ENCODE data around the gene RFX2. TPM values are rescaled to one million over a fixed set of nuclear protein-coding genes. Genes with fewer than 3 reads are reported as not detected.
"Not testable (repeated sequence)": the region's sequence is repeated elsewhere in the genome, so short reads cannot be mapped to it uniquely, and the experiment has no call there.

RFX2 gene
- total RNA-seq, 2 donors from 2014 or later: 20.7 to 21.7 TPM

DNA sequence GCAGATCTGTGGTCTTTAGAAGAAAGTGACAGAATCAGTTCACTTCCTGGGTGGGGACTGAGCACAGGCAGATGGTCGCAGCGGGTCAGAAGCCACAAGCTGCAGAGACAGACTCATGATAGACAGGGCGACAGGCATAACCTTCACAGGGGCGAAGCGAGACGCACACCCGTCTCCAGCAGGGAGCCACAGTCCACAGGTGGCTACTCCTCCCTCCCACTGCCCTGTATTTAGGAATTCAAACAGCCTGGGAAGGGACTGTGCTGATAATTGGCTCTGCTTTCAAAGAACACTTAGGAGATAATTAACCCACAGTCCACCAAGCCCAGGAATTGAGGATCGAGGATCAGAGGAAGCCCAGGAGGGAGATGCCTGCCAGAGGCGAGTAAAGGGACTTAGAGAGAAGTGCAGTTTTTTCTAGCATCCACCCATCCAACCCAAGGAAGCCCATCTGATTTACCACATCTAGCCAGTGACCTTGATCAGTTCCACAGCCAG lies 23.2 kb downstream of the RFX2 start:
- intact Hi-C loops (cut with DNase I): no loop called here
- no peak for DNase-seq (ENCODE audit: low spot score)

DNA sequence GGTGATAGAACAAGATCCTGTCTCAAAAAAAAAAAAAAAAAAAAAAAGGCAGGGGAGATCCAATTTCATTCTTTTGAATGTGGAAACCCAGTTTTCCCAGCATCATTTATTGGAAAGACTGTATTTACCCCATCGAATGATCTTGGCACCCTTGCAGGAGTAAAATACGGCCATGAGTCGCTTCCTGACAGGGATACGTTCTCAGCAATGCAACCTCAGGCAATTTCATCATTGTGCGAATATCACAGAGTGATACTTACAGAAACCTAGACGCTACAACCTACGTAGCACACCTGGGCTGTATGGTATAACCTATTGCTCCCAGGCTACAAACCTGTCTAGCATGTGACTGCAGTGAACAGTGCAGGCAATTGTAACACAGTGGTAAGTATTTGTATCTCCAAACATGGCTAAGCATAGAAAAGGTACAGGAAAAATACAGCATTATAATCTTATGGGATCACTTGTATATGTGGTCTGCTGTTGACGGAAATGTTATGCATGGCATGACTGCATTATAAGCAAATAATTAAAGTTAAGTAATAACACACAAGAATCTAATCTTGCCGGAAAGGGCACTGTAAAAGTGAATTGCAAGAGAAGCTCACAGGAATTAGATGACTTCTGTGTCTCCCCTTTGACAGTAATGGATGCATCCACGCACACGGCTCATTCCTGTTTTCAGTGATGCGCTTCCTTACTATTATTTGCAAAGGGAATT lies 24.1 kb downstream of the RFX2 start:
- DNase-seq (ENCODE audit: low spot score): no peak
- intact Hi-C loops (cut with DNase I): no loop called here

DNA sequence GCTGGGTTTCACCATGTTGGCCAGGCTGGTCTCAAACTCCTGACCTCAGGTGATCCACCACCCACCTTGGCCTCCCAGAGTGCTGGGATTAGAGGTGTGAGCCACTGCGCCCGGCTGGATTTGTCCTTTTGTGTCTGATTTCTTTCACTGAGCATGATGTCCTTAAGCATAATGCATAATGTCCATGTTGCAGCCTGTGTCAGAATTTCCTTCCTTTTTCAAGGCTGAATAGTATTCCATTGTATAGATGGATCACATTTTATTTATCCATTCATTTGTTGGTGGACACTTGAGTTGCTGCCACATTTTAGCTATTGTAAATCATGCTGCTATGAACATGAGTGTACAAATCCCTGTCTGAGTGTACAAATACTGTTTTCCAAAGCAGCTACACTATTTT lies 25.5 kb downstream of the RFX2 start:
- DNase-seq (ENCODE audit: low spot score): no peak
- intact Hi-C loops (cut with DNase I): no loop called here

DNA sequence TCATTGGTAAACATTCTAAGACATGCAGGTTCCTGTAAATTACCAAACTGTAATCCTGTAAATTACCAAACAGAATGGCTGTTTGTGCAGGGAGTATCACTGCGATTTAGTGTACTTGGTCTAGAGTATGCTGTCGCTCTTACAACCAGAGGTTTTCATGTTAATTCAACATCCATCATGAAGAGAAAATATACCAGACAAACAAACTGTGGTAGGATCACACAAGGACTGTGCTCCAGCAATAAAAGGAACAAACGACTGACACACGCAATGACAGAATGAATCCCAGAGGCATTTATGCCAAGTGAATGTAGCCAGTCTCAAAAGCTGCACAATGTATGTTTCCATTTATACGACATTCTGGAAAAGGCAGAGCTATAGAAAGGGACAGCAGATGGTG lies 31.2 kb downstream of the RFX2 start:
- no peak for DNase-seq (ENCODE audit: low spot score)
- intact Hi-C loops (cut with DNase I): no loop called here

DNA sequence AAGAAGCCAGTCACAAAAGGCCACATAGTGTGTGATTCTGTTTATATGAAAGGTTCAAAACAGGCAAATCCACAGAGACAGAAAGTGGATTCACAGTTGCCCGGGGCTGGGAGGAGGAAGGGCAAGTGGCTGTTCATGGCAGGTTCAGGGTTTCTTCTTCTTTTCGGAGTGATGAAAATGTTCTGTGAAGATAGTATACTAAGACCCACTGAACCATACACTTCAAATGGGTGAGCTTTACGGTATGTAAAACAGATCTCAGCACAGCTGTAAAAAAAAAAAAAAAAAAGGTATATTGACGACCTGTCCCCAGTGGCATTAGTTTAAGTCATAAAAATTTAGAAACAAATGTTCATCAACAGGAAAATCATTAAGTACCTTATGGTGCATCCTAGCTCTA lies 32.2 kb downstream of the RFX2 start:
- DNase-seq (ENCODE audit: low spot score): no peak
- intact Hi-C loops (cut with DNase I): no loop called here

DNA sequence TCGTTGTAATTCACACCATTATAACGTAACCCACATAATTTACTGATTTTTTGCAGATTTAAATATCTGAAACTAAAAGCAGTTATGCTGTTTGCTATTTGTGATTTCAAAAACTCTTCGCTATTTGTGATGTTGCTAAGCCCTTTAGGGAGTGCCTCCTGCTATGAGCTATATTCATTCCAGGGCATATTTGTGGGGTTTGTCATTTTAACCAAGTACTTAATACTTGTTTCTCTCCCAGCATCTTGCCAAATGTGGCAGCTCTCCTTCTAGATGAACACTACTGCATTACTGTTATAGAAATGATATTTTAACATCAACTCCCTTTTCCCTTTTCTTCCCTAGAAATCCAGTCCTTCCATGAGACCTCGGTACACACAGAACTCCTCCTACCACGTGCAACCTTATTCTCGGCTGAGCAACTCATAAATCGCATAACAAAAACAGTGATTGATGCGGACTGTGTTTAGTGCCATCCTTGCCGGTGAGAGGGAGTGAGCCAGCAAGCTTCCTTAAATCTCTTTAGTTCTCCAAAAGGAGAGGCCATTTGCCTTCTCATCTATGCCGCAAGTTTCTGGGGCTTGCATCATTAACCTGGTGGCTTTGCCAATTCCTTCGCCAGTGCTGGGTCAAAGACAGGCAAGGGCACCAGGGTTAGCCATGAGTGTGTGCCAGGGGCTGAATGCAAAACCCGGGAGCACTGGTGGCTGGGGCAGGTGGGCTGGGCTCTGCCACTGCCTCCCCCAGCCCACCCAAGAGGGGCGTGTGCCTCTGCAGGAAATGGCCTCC lies 33.4 kb downstream of the RFX2 start:
- peak; percentile 82 for DNase-seq (ENCODE audit: low spot score)
- intact Hi-C loops (cut with DNase I): no loop called here

DNA sequence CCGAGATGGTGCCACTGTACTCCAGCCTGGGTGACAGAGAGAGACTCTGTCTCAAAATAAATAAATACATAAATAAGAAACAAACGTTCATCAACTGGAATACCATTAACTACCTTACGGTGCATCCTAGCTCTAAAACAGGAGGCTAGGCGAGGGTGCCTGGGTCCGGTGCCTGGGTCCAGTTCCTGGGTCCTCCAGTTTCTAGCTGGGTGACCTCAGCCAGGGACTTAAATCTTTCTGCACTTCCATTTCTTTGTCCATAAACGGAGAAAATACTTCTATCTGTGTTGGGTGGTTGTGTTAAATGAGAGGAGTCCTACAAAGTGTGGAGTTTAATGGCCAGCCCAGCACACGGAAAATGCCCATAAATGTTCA lies 34.0 kb downstream of the RFX2 start:
- intact Hi-C loops (cut with DNase I): no loop called here

DNA sequence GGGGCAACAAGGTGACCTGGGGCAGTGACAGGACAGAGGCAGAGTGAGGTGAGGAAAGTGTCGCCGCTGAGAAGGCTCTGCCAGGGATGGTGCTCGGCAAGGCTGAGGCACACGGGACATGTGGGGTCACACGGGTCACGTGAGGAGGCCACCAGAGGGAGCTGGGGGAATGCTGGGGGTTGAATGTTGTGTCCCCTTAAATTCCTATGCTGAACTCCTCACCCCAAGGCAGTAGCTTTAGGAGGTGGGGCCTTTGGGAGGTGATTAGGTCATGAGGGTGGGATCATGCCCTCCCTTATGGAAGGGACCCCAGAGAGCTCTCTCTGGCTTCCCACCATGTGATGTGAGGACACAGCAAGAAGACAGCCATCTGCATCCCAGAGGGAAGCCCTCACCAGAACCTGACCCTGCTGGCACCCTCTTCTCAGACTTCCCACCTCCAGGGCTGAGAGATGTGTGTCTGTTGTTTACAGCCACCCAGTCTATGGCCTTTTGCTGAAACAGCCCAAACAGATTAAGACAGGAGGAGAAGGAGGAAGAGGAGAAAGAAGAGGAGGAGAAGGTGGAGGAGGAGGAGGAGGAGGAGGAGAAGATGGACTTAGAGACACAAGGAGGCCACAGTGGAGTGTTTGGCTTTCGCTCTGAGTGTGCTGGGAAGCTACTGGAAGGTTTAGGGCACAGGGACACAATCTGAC lies 35.4 kb downstream of the RFX2 start:
- peak; percentile 67 for DNase-seq (ENCODE audit: low spot score)
- intact Hi-C loops (cut with DNase I): no loop called here

More for the DNA sequence above, 34.0 kb downstream of the RFX2 start:
- DNase-seq (ENCODE audit: low spot score): peak; percentile 49

DNA sequence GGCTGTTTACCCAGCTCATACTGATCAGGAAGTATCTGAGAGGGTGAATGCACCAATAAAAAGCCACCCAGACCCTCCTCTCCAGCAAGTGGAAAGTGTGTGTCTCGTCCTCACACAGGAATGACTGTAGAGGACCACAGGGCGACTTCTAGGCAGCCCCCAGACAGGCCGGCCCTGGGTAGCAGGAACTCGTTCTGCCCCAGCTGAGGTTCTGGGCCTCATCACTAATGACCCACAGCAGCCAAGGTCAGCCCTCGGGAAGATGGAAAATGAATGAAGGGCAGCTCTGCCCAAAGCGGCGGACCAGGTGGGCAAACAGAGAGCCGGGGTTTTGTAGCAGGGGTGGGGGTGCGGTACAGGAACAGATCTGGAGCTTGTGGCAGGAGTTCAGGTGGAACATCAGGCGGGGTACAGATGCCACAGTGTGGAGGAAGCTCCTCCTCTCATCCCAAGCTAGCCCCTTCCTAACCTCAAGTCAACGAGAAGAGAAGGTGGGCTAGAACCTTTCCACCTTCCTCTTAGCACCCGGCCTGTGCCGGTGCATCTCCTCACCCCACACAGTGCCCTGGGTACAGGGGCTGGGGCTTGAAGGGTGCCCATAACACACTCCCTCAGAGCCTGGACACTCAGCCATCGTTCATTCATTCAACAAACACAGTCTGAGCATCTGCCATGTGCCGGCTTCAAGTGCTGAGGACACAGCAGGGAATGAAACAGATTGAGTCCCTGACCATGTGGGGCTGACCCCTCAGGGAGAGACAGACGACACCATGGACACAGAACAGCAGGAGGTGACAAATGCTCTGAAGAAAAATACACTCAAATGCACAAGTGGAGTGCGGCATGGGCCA lies 36.2 kb downstream of the RFX2 start:
- intact Hi-C loops (cut with DNase I): no loop called here
- DNase-seq (ENCODE audit: low spot score): peak; percentile 38

DNA sequence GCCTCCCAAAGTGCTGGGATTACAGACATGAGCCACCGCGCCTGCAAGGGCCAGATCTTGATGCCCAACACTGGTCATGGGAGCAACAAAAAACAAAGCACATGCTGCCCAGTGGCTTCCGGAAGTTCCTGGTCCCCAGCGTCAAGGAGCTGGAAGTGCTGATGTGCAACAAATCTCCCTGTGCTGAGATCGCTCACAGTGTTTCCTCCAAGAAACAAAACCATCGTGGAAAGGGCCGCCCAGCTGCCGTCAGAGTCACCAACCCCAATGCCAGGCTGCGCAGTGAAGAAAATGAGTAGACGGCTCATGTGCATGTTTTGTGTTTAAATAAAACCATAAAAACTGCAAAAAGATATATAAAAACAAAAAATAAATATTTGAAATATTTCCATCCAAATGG lies 37.1 kb downstream of the RFX2 start:
- intact Hi-C loops (cut with DNase I): not testable (repeated sequence)
- DNase-seq (ENCODE audit: low spot score): peak; percentile 69

DNA sequence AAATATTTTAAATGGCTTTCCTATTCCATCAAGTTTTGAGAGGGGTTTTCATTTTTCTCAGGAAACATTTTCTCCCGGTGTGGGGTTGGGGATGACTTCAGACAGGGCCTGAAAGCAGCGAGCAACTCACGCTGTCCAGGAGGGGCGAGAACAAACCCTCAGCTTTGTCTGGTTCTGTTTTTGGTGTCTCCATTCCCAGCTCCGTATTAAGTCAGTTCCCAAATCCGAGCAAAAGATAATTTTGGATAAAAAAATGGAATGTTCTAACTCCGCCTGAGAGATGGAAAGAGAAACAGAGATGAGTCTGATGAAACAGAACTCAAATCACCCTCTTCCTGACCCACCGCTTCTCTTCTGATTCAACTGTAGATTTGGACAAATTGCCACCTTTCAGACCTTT lies 38.4 kb downstream of the RFX2 start:
- peak; percentile 4 for DNase-seq (ENCODE audit: low spot score)
- intact Hi-C loops (cut with DNase I): no loop called here

DNA sequence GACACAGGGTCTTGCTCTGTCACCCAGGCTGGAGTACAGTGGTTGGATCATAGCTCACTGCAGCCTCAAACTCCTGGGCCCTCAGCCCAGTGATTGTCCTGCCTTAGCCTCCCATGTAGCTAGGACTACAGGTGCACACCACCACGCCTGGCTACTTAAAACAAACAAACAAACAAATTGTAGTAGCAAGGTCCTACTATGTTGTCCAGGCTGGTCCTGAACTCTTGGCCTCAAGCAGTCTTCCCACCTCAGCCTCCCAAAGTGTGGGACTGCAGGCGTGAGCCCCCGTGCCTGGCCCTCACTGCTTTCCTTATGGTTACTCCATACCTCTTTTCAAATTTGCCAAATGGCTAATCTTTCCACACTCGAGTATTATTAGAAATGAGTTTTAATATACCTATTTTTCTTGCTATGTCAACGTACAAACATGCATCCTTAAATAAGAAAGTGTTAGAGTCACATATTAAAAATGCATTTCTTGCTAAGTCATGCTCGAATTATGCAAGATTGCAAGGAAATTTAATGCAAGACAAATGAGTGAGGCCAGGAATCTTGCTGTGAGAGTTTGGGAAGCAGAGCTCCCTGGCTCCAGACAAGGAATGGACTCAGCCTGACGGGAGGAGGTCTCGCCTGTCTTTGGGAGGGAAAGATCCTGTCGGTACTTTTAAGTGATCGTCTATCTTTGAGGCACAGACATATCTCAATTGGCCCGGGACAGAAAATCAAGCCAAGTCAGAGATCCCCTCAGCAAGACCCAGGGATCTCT lies 39.4 kb downstream of the RFX2 start:
- DNase-seq (ENCODE audit: low spot score): peak; percentile 79

DNA sequence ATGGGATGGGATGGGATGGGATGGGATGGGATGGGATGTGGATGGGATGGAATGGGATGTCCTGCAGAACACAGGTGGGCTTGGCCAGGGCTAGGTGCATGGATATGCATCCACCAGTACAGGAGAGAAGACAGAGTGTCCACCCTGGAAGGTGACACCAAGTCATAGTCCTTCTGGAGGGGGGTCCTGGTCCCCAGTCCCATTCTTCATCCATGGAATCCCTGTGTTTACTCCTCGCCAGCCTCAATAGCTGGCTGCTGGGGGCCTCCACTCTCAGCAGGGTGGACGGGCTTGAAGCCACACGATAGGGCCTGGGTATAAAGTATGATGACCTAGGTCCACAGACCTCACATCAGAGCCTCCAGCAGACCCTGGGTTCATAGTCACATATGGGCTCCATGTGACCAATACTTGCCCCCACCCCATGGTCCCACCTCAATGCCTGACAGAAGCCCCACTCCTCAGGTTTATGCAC lies 40.1 kb downstream of the RFX2 start:
- intact Hi-C loops (cut with DNase I): no loop called here
- peak; percentile 42 for DNase-seq (ENCODE audit: low spot score)

More for the DNA sequence above, 39.4 kb downstream of the RFX2 start:
- intact Hi-C loops (cut with DNase I): no loop called here

DNA sequence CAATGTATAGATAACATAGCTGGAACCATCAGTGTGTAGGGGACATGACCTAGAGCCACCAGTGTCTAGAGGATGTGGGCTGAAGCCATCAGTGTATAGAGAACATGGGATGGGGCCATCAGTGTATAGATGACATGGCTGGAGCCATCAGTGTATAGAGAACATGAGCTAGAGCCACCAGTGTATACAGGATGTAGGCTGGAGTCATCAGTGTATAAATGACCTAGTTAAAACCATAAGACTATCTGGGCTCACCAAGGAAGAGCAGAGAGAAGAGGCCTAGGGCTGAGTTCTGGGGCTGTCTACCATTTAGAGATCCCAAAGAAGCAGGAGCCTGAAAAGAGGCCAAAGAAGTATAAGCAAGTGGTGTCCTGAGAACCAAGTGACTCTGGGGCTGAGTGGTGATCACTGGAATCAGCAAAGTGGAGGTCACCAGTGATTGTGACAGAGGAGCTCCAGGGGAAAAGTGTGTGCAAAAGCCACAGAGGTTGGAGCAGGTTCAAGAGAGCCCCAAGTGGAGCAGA lies 41.0 kb downstream of the RFX2 start:
- DNase-seq (ENCODE audit: low spot score): peak; percentile 24
- intact Hi-C loops (cut with DNase I): no loop called here

DNA sequence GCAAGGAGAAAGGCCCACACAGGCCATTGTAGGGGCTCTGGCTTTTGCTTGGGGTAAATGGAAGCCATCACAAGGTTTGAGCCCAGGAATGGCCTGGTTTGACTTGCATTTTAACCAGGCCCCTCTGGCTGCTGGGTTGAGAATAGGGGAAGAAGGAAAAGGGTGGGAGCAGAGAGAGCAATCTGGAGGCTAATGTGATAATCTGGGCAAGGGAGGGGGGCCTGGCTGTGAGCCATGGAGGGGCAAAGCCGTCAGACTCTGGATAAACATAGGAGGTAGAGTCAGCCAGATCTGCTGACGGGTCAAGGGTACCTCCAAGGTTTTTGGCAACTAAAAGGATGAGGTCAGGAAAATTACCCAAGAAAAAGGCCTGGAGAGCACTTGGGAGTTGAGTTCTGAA lies 41.6 kb downstream of the RFX2 start:
- intact Hi-C loops (cut with DNase I): no loop called here
- peak; percentile 75 for DNase-seq (ENCODE audit: low spot score)

DNA sequence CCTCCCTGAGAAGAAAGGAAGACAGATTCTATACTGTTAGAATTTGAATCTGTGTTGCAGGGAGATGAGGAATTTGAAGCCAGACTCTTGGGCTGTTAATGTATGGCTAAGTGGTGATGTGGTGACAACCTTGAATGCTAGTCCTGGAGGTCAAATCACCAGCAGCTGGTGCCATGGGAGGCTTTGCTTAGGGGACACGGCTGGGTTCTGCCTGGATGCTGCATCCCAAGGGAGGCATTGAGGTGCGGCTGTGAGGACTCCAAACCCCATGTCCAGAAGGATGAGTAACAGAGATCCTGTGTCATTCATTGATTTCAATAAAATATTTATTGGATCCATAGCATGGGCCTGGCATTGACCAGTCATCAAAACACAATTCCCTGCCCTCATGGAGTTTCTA lies 42.3 kb downstream of the RFX2 start:
- intact Hi-C loops (cut with DNase I): no loop called here
- peak; percentile 29 for DNase-seq (ENCODE audit: low spot score)

DNA sequence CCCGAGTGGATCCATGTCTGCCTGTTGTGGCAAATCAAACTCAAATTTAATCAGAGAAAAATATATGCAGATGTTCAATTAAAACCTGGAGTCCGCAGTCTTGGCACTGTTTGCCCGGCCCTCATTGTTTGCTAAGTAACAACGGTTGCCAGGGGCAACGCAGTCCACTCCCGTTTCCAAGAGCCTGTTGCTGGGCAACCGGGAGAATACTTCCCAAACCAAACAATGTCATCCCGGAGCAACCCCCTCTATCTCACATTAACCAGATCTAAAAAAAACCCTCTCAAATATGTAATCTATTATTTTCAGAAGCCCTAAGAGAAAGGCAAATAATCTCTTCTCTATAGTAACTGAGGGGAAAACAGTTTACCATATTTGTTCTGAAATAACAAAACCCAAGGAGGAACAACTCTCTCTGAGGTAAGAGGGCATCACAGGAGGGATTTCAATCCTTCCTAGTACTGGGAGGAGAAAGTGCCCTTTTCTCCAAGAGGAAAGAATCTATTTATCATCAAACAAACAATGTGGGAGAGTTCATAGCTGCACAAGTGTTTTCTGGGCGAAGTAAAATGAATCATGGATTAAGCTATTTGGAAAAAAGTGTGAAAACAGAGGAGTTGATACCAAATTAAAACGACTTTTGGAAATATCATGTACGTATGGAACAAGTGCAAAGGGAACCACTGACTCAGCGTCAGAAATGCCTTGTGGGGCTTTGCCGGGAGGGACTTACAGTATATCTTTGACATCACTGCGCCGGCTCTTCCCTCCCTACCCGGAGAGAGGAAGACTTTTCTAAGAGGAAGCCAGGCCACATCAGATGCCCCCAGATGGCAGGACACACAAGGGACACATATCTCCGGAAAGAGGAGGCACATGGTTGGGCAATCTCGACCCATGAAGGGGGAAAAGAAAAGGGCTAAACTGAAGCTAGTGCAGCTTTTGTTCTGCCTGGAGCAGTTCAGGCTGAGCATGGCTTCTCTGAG lies 43.3 kb downstream of the RFX2 start:
- DNase-seq (ENCODE audit: low spot score): peak; percentile 98
- intact Hi-C loops (cut with DNase I): no loop called here
